NCI-H2107 (cell line): ENCODE data around the gene C9orf50.
"Not testable (repeated sequence)": the region's sequence is repeated elsewhere in the genome, so short reads cannot be mapped to it uniquely, and the experiment has no call there.

Experiments used
- DNase-seq: peaks from one replicate; lab custom pipeline; 2025; lab: John Stamatoyannopoulos, UW

C9orf50 gene

DNA sequence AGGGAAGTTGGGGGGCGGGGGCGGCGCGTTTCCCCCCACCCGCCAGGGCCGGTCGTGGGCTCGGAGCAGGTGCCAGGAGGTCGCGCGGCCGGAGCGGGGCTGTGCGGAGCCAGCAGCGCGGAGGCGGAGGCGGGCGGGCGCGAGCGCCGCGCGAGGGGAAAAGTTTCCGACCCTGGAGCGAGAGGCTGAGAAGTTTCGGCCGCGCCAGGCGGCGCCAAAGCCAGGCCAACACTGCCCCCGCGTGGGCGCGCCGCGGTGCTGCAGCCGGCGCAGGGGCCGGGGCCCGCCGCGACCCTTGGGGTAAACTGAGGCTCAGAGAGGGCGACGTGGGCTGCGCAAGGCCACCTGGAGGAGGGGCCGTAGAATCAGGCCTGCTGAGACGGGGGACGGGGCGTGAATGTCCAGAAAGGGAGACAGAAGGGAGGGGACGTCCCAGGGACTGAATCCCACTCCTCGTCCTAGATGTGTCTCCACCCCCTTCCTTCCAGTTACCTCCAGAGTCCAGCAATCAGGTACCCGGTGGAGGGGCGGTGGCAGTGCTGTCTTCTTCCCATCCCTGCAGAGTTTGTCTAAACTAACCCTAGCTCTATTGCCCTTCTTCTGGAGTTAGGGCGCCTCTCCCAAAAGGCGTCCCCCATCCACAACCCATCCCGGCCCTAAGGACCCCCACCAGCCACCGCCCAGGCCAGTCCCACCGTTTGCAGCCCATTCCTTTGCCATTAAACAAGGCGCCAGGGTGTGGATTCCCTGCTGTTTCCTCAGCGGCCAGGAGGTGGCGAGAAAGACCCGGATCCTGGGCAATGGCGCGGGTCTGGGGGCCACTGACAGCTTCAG, 10.2 kb downstream of the C9orf50 start:
- DNase-seq: no peak

DNA sequence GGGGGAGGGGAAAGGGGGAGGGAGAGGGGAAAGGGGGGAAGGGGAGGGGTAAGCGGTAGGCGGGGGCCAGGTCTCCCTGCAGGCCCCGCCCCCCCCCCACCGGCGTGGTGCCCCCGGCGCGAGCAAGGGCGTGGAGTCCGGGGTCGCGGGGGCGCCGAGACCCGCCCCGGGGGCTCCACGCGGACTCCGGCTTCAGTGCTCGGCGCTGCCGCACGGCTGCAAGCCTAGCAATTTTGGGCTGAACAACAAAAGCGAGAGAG, 10.8 kb downstream of the C9orf50 start:
- no peak for DNase-seq

DNA sequence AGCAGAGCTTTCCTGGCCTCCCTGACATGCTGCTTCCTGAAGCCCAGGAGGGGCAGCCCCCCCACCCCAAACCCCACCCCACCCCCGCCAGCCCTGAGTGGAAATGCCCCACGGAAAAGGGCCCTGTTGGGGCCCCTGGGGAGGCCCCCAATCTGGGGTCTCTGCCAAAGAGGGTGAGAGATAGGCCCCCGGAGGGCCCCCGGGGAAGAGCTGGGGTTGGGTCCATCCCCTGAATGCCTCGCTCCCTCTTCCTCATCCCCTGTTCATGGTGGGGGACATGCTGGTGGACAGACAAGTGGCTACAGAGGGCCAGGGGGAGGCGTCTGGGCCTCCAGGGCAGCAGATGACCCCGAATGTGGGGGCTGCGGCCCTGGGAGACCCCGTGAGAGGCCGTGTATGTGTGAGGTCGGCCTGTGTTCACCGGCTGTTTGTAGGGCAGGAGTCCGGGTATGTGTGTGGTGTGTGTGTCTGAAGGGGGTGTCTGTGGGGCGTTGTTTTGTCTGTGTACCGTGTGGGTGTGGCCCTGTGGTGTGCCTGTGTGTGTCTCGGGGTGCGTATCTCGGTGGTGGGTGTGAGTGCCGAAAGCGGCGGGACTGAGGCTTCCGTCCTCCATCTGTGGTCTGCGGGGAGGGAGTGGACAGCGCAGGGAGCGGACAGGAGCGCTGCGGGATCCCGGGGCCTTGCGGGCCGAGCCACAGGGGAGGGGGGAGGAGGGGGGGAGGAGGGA, 11.3 kb downstream of the C9orf50 start:
- no peak for DNase-seq

DNA sequence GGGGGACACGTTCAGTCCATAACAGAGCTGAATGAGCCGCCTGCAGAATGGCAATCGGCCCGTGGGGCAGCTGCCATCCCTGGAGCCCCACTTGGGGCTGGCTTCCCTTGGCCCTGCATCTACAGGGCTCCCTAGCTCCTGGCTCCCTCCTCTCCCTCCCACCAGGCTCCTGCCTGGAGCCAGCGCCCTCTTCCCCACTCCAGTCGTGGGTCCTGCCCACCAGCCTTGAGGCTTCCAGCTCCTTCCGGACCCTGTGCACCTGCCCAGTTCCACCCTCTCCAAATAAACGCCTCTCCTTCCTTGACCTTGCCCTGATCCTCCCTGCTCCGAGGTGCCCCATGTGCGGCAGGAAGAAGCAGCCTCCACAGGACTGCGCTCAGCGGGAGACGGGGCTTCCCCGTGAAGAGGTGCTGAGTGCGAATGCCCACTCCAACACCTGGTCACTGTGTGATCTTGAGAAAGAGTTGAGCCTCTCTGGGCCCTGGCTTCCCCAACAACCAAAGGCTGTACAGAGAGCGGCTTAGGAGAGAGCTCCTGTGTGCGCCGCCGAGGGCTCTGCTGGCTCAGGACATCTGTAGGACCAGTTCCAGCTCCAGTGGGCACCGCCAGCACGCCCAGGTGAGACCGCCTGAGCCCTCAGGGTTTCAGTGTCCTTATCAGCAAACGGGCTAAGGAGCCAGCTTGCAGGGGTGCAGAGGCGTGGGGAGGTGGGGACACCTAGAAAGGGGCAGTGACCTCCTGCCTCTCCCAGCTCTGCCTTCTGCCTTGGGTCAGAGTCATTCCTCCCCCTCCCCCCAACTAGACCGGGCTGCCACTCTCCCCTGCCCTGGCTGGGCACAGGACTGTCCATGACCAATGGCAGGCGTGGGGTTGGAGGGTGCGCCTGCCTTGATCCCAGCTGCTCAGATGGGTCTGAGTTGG, 12.1 kb downstream of the C9orf50 start:
- no peak for DNase-seq

DNA sequence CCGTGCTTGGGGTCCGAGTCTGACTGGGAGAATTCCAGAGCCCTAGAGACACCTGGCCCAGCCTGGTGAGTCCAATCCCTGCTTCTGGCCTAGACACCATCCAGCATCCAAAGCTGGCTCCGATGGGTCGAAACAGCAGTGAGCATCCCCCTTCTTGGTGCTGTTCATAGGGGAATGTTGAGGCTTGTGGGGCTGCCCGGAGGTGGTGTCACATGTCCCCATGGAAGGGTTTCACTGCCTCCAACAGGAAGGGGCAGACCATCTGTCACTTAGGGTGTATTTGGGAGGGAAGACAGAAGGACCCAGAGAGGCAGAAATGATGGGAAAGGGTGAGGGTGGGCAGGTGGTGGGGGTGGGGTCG, 13.9 kb downstream of the C9orf50 start:
- no peak for DNase-seq

DNA sequence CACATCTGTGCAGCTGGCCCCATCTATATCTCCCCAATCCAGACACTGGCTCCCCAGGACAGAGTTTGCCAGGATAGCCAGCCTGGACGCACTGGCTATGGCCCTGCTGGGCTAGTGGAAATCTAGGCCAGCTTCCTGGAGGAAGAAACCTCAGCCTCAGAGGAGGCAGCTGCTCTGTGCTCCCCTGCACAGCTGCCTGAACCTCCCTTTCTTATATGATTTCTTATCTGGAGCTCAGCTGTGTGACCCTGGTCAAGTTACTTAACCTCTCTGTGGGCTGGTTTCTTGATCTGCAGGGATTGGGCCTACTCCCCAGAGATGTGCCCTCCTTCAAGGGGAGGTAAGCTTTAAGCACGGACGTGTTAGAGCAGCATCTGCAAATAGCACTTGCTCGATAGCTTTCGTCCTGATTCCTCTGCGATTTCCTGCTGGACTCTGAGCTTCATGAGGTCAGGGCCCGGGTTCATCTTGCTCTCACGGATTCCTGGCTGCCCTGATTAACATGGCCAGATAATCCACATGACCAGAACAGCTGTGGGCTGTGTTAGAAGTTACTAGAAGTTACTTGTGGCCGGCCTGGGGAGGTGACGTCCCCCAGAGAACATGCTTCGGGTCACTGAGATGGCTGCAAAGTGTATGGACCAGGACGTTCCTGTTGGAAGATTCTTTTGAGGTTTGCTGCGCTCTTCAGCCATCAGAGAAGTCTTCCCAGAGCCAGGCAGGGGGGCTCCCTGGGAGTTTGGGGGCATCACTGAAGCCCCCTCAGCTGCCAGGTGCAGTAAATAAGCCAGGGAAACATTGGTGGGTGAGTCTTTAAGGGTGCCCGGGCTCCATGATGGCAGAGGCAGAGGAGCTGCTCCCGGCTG, 14.5 kb downstream of the C9orf50 start:
- no peak for DNase-seq

DNA sequence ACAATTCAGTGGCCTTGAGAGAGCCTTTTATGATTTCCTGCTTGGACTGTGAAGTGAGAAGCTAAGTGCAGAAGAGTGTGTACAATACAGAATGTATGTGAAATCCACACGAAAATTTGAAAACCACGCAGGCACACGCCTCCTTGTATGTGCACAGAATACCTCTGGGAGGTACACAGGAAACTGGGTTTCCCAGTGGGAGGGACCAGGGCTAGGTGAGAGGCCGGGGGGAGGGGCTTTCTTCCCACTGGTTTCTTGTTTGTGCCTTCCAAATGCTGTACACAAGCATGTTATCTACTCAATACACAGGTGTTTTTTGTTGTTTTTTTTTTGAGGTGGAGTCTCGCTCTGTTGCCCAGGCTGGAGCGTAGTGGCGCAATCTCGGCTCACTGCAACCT, 16.1 kb downstream of the C9orf50 start:
- no peak for DNase-seq

DNA sequence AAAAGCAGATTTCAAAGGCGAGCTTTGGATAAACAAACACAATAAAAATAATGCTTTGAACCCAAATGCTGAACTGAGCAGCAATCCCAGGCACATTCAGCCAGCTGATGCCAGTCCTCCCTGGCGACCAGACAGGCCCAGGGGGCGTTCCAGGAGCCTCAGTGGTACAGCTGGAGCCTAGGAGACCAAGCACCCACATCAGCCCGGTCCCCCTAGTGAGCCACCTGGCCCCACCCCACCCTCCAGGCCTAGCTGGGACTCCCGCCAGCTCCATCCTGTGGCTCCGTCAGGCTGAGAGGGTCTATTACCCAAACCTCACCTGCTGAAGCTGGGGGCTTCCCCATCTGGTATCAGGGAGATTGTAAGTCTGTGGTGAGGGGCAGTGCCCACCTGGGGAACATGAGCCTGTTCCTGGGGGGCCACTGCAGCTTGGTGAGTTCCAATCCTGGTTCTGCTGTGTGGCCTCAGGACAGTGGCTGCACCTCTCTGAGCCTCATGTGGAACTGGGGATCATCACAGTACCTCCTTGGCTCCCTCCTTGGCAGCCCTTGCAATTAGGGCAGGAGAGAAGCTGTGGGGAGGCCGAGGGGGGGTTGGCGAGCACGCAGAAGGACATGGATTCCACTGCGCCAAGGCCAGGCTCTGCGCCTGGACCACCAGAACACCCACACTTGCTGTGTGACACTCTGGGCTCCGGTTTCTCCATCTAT, 16.7 kb downstream of the C9orf50 start:
- no peak for DNase-seq

DNA sequence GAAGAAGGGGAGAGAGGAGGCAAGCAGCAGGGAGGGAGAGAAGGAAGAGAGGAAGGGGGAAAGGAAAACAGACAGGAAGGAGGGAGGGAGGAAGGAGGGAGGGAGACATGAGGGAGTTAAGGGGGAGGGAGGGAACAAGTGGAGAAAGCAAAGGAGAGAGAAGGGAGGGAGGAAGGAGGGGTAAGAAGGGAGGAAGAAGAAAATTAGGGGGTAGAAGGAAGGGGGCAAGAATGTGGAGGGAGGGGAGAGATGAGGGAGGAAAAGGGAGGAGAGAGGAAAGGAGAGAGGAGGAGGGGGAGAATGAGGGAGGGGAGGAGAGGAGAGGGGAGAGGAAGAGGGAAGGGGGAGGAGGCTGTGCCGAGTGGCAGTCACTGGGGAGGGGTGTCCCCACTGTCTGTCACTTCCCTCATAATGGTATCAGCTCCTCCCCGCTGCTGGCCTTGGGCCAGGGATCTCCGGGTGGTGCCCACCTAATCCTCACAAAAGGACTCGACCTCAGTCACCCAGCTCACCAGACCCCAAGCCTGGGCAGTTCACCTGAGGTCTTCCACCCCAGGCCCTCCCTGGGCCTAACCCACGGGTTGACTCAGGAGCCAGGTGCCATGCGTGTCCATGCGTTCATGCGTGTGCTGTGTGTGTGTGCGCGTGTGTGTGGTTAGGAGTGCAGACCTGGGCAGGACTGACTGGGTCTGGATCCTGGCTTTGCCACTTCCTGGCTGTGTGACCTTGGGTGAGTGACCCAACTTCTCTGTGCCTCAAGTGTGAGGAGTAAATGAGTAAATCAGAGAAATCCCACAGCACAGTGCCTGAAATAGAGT, 18.1 kb downstream of the C9orf50 start:
- no peak for DNase-seq

DNA sequence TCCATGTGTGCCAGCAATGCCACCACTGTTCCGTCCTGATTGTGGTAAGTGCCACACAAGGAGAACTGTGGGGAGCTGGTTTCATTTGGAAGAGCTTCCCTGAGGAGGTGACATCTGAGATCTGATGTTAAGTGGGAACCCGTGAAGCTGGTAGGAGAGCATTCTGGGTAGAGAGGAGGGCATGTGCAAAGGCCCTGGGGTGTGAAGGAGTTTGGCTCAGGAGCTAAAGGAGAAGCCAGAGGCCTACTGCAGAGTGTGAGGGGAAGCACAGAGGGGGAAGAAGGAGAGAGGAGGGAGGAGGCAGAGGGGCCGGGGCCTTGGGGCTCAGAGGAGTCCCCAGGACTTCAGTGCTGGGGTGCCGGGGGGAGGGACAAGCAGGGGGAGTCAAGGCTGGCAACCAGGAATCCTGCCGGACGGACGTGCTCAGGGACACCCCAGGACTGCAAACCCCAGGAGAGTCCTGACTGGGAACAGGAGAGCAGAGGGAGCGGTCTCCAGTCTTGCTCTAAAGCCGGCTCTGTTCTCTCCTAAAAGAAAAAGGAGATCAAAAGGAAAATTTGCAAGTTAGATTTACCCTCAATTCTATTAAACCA, 19.7 kb downstream of the C9orf50 start:
- DNase-seq: no peak

DNA sequence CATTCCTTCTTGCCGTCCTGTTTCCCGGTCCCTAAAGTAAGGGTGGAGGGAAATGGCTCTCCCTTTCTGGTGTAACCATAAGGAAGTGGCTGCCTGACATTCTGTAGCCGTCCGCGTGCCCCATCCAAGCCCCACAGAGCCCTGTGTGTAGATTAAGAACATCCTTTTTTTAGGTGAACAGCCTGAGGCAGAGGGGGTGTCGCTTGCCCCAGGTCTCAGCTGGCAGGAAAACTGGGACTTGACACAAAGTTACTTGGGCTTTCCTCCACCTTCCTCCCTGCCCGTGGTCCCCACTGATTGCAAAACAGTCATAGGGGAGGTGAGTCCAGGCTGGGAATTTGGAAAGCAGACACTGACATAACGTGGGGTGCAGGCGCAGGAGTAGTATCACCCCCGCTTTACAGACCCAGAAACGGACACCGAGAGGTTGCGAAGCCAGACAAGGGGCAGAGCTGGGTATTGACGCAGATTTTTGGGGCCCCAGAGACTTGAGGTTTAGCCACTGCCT, 22.8 kb downstream of the C9orf50 start:
- no peak for DNase-seq

DNA sequence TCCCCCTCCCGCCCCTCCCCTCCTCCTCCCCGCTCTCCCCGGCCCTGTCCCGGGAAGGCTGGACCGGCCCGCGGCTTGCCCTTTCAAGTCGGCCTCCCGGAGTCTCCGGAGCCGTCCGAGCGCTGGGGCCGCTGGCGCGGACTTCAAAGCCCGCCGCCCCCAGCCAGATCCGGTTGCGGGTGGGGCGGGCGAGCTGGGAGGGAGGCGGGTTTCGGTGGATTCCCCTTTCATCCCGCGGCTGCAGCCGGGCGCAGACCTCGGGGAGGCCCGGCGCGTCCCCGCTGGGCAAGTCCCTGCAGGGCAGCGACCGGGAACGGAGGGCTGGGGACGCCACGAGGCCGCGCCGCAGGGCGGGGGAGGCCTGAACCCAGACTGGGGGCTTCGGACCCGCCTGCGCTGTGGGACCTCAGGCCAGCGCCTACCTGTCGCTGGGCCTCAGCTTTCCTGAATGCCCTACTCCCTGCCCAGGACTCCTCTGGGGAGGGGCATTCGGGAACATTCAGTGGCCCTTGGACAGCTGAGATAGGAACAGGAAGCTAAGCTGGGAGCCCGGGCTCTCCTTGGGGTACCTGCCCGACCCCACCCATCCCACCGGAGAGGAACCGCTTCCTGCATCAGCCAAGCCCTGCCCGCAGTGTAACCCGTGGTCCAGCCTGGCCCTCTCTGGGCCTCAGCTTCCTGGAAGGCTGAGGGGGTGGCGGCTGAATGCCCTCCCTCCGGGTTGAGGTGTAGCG, 23.4 kb downstream of the C9orf50 start:
- DNase-seq: no peak

DNA sequence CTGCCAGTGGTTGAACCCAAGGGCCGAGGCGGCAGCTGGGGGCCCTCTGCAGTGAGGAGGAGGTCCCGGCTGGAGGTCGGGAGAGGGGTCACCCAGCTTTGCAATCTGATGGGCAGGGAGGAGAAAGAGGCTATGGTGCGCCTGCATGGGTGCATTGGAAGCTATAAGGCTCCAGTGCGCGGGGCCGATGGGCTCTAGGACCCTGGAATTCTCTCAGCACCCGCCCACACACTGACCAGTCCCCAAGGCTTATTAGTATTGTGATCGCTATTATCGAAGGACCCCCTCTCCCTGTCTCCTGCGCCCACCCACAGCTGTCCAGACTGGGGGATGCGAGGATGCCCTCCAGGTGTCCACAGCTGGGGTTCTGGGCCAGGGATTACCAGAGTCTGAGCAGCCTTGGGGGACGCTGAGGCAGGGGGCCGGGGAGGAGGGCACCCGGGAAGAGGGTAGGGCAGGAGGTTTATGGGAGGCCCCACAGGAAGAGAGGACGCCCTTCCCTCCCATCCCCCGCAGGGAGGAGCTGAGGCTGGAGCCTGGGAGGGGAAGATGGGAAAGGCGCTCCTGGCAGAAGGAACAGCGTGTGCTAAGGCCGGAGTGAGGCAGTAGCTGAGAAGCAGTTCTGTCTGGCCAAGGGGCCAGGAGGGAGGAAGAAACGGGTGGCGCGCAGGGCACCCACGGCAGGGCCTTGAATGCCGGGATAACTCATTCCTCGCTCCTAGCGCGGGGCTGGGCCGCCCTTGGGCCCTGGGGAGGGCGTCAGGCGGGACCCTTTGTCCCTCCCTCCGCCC, 24.2 kb downstream of the C9orf50 start:
- DNase-seq: no peak

DNA sequence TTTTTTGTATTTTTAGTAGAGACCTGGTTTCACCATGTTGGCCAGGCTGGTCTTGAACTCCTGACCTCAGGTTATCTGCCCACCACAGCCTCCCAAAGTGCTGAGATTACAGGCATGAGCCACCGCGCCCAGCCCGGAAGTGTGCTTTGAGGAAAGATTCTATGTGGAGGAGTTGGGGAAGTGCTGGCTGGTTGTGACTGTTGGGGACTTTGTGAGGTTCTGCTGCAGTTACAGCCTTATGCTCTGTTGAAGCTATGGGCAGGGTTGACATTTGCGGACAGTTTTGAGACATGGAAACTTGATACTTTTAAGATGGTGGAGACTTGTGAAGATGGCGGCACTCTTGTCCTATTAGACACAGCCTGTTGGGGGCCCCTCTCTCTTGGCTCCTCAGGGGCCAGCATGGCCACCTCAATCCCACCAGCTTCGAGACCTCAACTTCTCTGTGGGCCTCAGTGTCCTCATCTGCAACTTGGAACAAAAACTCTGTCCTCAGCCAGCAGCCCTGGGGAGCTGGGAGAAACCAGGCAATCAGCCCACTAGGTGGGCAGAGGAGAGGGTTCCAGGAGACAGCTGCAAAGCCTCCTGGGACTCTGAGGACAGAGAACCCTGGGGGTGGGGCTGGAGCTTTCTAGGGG, 24.9 kb downstream of the C9orf50 start:
- no peak for DNase-seq

DNA sequence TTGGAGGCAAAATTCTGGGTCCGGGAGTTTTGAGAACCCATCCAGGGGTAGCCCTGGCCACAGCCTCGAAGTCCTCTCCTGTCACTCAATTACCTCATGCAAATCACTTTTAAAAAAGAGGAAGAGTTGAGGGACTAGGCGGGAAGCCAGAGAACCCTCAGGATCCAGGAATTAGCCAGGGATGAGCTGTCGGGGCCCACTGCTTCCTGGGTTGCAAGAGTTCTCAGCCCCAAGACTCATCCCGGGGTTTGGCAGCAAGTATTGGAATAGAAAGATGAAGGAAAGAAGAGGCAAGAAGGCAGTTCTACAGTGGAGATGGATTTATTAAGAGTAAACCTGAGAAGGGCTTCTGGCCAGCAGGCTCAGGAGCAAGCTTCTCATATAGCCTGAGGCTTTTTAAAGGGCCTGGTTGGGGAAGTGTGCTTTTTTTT, 25.6 kb downstream of the C9orf50 start:
- DNase-seq: no peak

DNA sequence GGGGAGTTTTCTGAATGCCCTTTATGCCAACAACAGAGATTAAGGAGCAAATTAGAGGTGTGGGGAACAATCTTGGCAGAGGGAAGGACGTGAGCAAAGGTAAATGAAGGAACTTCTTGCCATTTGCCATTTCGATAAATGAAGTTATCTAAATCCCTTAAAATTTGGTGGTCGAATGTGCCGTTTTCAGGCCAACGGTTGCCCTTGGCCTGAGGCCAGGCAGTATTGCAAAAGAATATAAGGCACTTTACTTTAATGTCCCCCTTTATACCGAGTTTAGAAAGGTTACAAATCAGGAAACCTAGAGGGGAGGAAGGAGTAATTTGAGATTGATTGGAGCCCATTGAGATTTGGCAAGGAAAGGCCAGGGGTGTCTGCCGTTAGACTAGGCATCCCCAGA, 26.3 kb downstream of the C9orf50 start:
- DNase-seq: no peak

DNA sequence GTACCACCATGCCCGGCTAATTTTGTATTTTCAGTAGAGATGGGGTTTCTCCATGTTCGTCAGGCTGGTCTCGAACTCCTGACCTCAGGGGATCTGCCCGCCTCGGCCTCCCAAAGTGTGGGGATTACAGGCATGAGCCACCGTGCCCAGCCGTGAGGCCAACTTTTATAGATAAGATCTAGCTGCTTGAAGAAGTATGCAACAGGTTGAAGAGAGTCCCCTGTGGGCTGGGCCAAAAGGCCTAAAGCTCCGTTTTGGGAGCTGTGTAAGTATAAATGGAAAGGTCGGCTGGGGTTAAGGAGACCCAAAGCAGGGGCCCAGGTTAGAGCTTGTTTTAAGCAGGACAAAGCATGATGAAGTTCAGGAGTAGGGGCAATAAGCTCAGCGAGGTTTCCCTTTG, 28.1 kb downstream of the C9orf50 start:
- not testable (repeated sequence) for DNase-seq

DNA sequence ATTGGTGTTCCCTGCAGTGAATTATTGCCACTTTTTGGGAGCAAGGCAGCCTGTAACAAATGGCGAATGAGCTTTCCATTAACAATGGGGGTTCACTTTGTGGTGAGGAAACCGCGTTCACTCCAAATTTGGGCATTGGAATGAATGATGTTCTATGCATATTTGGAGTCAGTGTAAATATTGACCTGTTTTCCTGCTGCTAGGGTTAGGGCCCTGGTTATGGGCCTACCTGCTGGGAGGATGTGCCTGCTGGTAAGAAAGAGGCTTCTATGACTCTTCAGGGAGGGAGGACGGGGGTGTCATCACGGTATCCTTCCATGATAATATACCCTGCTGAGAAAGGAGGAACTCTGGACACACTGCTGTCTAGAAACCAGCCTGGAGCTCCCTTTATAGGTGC, 29.0 kb downstream of the C9orf50 start:
- no peak for DNase-seq
